Measurements from ENCODE around the gene HPSE.

GRCh38 chr4:83293305-83294046, 41.2 kb downstream of the HPSE start:
- TF ChIP-seq CTCF (conservative IDR thresholded peaks at IDR 0.05; ENCODE audit: low read depth in 2 of 2) (no peak), EZH2phosphoT487 (IDR thresholded peaks at IDR 0.05; ENCODE audit: unreplicated experiment) (no peak), REST (IDR thresholded peaks at IDR 0.05; ENCODE audit: unreplicated experiment) (no peak), EZH2 (IDR thresholded peaks at IDR 0.05; ENCODE audit: low read depth, unreplicated experiment) (no peak), POLR2AphosphoS5 (IDR thresholded peaks at IDR 0.05; ENCODE audit: low read depth) (no peak), ZNF462 (CRISPR knock-in tag; IDR thresholded peaks at IDR 0.05) (no peak), ETS1 (IDR thresholded peaks at IDR 0.05) (no peak), NANOG (IDR thresholded peaks at IDR 0.05; ENCODE audit: borderline replicate concordance) (no peak), CREB1 (CRISPR knock-in tag; IDR thresholded peaks at IDR 0.05; ENCODE audit: low read depth) (no peak), ZNF114 (CRISPR knock-in tag; IDR thresholded peaks at IDR 0.05) (no peak), STAT1 (IDR thresholded peaks at IDR 0.05; ENCODE audit: unreplicated experiment) (no peak), JUNB (IDR thresholded peaks at IDR 0.05; ENCODE audit: unreplicated experiment) (no peak), ZNF331 (CRISPR knock-in tag; IDR thresholded peaks at IDR 0.05; ENCODE audit: low read depth) (no peak)

Measured in GM23338 (cell line).